ENCODE data around the gene PDE4D. TPM values are rescaled to one million over a fixed set of nuclear protein-coding genes. Genes with fewer than 3 reads are reported as not detected.

PDE4D gene
- total RNA-seq, 1 experiment from 2014 or later: 3.6 TPM

DNA sequence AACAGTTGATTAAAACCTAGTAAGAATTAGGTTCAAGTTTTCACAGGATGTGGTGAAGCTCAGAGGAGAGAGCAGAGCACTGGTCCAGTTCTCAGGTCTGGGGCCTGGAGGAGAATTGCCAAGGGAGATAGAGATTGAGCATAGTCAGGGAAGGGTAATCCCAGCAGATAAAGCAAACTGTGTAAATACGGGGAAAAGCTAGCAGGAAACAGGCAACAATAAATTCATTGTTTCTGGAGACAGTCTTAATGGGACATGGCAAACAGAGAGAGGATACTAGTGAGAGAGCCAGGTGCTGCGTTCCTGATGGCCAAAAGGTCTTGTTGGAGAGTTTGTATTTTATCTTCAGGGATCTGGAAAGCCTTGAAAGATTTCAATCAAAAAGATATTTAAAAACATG is 333.0 kb downstream of the PDE4D start:
- H4K20me1 ChIP-seq (ENCODE audit: low read length): no peaks in the 10 kb centered on the region
- H3K27ac ChIP-seq (ENCODE audit: low read length): no peak overlapping the region
- H3K9me2 ChIP-seq (replicated peaks; ENCODE audit: low read length): no peaks in the 10 kb centered on the region
- TF ChIP-seq EZH2phosphoT487 (IDR thresholded peaks at IDR 0.05; ENCODE audit: borderline replicate concordance, low read length): no peak
- TF ChIP-seq, protein P1, sequence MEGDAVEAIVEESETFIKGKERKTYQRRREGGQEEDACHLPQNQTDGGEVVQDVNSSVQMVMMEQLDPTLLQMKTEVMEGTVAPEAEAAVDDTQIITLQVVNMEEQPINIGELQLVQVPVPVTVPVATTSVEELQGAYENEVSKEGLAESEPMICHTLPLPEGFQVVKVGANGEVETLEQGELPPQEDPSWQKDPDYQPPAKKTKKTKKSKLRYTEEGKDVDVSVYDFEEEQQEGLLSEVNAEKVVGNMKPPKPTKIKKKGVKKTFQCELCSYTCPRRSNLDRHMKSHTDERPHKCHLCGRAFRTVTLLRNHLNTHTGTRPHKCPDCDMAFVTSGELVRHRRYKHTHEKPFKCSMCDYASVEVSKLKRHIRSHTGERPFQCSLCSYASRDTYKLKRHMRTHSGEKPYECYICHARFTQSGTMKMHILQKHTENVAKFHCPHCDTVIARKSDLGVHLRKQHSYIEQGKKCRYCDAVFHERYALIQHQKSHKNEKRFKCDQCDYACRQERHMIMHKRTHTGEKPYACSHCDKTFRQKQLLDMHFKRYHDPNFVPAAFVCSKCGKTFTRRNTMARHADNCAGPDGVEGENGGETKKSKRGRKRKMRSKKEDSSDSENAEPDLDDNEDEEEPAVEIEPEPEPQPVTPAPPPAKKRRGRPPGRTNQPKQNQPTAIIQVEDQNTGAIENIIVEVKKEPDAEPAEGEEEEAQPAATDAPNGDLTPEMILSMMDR (conservative IDR thresholded peaks at IDR 0.05; ENCODE audit: low read depth, low read length): no peak
- no peak for TF ChIP-seq EZH2 (IDR thresholded peaks at IDR 0.05; ENCODE audit: low read length, unreplicated experiment)
- ChIA-PET CTCF (no interaction called here), POLR2A (ENCODE audit: unreplicated experiment) (no interaction called here)
- H3K4me1 ChIP-seq (ENCODE audit: insufficient read depth, low read length): peaks cover 18% of the 10 kb centered on the region
- no TSS peak for BruUV-seq (replicated peaks)
- H3K4me3 ChIP-seq (ENCODE audit: low read length): no peak overlapping the region
- DNase-seq: no peak
- no peaks in the 10 kb centered on the region for H3K27me3 ChIP-seq (ENCODE audit: low read length)
- H3K4me2 ChIP-seq (ENCODE audit: low read length): no peak overlapping the region
- peak; percentile 27; the same call in 1 of the 2 replicates for ATAC-seq
- H3F3A ChIP-seq (ENCODE audit: low read length, unreplicated experiment): no peaks in the 10 kb centered on the region
- no peaks in the 10 kb centered on the region for H3K79me2 ChIP-seq (ENCODE audit: low read length)
- no peak overlapping the region for H3K9ac ChIP-seq (ENCODE audit: low read length)
- H3K9me3 ChIP-seq (ENCODE audit: low read length): no peaks in the 10 kb centered on the region
- H2AFZ ChIP-seq (ENCODE audit: low read length): no peak overlapping the region
- H3K36me3 ChIP-seq (ENCODE audit: low read depth, low read length): no peaks in the 10 kb centered on the region
- intact Hi-C loops (cut with micrococcal nuclease): no loop called here

DNA sequence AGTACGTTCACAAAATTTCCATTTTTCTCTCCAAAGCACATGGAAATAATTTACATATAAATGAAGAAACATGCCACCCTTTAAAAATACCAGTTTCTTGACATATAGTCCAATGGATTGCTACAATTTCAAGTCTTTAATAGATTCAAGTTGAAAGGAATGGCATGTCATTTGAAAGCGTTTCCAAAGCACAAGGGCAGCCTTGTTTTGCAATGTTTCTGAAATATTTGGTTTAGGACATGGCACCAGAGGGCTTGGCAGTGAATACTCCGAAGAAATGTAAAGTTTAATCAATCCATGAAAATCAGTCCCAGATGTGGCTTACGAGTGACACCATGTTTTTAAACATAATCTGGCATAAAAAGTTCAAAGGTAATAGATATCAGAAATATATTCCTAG is 333.7 kb downstream of the PDE4D start:
- Histone ChIP-seq H3F3A (ENCODE audit: low read length, unreplicated experiment) (no peaks in the 10 kb centered on the region), H4K20me1 (ENCODE audit: low read length) (no peaks in the 10 kb centered on the region), H3K9me2 (replicated peaks; ENCODE audit: low read length) (no peaks in the 10 kb centered on the region), H3K27ac (ENCODE audit: low read length) (no peak overlapping the region), H3K4me2 (ENCODE audit: low read length) (no peak overlapping the region), H3K4me3 (ENCODE audit: low read length) (no peak overlapping the region), H3K36me3 (ENCODE audit: low read depth, low read length) (no peaks in the 10 kb centered on the region), H3K27me3 (ENCODE audit: low read length) (no peaks in the 10 kb centered on the region), H3K4me1 (ENCODE audit: insufficient read depth, low read length) (peaks cover 18% of the 10 kb centered on the region), H2AFZ (ENCODE audit: low read length) (no peak overlapping the region), H3K79me2 (ENCODE audit: low read length) (no peaks in the 10 kb centered on the region), H3K9me3 (ENCODE audit: low read length) (no peaks in the 10 kb centered on the region), H3K9ac (ENCODE audit: low read length) (no peak overlapping the region)
- CTCF ChIA-PET: no interaction called here
- DNase-seq (no peak), ATAC-seq (no peak)
- BruUV-seq (replicated peaks): no TSS peak
- POLR2A ChIA-PET (ENCODE audit: unreplicated experiment): no interaction called here
- intact Hi-C loops (cut with micrococcal nuclease): no loop called here
- TF ChIP-seq EZH2 (IDR thresholded peaks at IDR 0.05; ENCODE audit: low read length, unreplicated experiment): no peak
- TF ChIP-seq EZH2phosphoT487 (IDR thresholded peaks at IDR 0.05; ENCODE audit: borderline replicate concordance, low read length): no peak
- TF ChIP-seq, protein P1 (conservative IDR thresholded peaks at IDR 0.05; ENCODE audit: low read depth, low read length): no peak

DNA sequence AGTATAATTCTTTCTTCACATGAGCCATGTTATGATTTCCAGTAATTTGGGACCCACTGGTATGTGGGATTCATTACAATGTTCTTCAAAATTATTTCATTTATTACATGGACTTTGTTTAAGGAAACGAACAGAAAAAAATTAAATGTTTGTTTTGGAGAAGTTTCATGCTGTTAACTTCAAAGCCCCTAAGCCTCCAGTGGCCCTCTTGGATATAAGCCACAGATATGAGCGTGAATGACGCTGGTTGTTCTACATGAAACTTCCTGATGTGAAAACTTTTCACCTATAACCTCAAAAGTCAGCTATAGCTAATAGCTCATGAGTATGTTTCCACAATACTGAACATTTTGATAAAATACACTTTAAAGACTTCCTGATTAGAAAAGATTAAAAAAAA is 334.2 kb downstream of the PDE4D start:
- no peak for DNase-seq
- CTCF ChIA-PET: no interaction called here

More for the DNA sequence above, 334.2 kb downstream of the PDE4D start:
- no peaks in the 10 kb centered on the region for H3K36me3 ChIP-seq (ENCODE audit: low read depth, low read length)
- no peaks in the 10 kb centered on the region for H4K20me1 ChIP-seq (ENCODE audit: low read length)
- no peaks in the 10 kb centered on the region for H3K9me3 ChIP-seq (ENCODE audit: low read length)
- intact Hi-C loops (cut with micrococcal nuclease): no loop called here
- TF ChIP-seq, protein P1 (conservative IDR thresholded peaks at IDR 0.05; ENCODE audit: low read depth, low read length): no peak
- TF ChIP-seq EZH2phosphoT487 (IDR thresholded peaks at IDR 0.05; ENCODE audit: borderline replicate concordance, low read length): no peak
- no peak for TF ChIP-seq EZH2 (IDR thresholded peaks at IDR 0.05; ENCODE audit: low read length, unreplicated experiment)
- no peaks in the 10 kb centered on the region for H3K27me3 ChIP-seq (ENCODE audit: low read length)
- H3K4me3 ChIP-seq (ENCODE audit: low read length): no peak overlapping the region
- no peaks in the 10 kb centered on the region for H3K9me2 ChIP-seq (replicated peaks; ENCODE audit: low read length)
- no peak overlapping the region for H2AFZ ChIP-seq (ENCODE audit: low read length)
- no peak overlapping the region for H3K27ac ChIP-seq (ENCODE audit: low read length)
- no peaks in the 10 kb centered on the region for H3F3A ChIP-seq (ENCODE audit: low read length, unreplicated experiment)
- H3K4me1 ChIP-seq (ENCODE audit: insufficient read depth, low read length): peaks cover 18% of the 10 kb centered on the region
- no TSS peak for BruUV-seq (replicated peaks)
- H3K79me2 ChIP-seq (ENCODE audit: low read length): no peaks in the 10 kb centered on the region
- no peak overlapping the region for H3K9ac ChIP-seq (ENCODE audit: low read length)
- no peak overlapping the region for H3K4me2 ChIP-seq (ENCODE audit: low read length)
- POLR2A ChIA-PET (ENCODE audit: unreplicated experiment): no interaction called here
- no peak for ATAC-seq
